HFF-Myc (cell line): ENCODE results near the gene MAML2.

Experiments
- DNase-seq: peaks from one replicate; pipeline ENCODE4 v3.0.0-alpha.2; 2011; ENCODE audit warnings: low read depth; ENCODE audit errors: extremely low read depth
- H3K4me3 ChIP-seq: replicated peaks from 2 replicates; pipeline ENCODE4 v1.5.1; 2011; ENCODE audit warnings: low read depth, mild to moderate bottlenecking, control low read depth, low read length
- TF ChIP-seq, protein P1 (sequence below): IDR thresholded peaks from 2 replicates; pipeline ENCODE4 v1.5.1; 2012; ENCODE audit warnings: mild to moderate bottlenecking, low read depth, low read length, control low read depth; ENCODE audit errors: missing control alignments

MAML2 gene

DNA sequence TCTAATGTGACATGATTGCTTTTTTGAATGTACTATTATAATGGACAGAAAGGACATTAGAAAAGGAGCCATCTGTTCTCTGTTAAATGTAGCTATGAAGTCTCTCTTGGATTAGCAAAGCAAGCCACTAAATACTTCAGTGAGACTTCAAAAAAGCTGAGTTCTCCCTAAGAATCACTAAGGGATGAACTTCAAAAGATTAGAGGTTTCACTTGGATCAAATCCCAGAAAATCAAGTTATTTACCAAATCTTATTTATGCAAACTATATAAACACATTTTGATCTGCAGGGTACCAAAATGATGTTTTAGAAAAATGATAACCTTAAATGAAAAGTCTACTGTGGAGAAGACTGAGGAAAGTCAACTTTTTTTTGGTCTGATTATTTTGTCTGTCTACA is 337.0 kb downstream of the MAML2 start:
- DNase-seq: no peak
- TF ChIP-seq, protein P1, sequence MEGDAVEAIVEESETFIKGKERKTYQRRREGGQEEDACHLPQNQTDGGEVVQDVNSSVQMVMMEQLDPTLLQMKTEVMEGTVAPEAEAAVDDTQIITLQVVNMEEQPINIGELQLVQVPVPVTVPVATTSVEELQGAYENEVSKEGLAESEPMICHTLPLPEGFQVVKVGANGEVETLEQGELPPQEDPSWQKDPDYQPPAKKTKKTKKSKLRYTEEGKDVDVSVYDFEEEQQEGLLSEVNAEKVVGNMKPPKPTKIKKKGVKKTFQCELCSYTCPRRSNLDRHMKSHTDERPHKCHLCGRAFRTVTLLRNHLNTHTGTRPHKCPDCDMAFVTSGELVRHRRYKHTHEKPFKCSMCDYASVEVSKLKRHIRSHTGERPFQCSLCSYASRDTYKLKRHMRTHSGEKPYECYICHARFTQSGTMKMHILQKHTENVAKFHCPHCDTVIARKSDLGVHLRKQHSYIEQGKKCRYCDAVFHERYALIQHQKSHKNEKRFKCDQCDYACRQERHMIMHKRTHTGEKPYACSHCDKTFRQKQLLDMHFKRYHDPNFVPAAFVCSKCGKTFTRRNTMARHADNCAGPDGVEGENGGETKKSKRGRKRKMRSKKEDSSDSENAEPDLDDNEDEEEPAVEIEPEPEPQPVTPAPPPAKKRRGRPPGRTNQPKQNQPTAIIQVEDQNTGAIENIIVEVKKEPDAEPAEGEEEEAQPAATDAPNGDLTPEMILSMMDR: no peak
- no peak overlapping the region for H3K4me3 ChIP-seq

DNA sequence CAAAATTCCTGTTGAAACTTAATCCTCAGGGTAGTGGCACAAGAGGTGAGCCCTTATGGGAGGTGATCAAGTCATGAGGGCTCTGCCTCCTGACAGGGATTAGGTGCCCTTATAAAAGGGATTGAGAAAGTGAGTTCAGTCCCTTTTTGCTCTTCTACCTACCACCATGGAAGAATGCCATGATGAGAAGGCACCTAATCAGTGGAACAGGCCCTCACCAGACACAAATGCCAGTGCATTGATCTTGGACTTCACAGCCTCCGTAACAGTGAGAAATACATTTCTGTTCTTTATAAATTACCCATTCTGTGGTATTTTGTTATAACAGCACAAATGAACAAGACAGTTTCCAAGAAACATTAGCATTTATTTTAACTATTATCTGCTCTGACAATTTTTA is 338.1 kb downstream of the MAML2 start:
- TF ChIP-seq, protein P1: no peak
- H3K4me3 ChIP-seq: no peak overlapping the region
- no peak for DNase-seq

DNA sequence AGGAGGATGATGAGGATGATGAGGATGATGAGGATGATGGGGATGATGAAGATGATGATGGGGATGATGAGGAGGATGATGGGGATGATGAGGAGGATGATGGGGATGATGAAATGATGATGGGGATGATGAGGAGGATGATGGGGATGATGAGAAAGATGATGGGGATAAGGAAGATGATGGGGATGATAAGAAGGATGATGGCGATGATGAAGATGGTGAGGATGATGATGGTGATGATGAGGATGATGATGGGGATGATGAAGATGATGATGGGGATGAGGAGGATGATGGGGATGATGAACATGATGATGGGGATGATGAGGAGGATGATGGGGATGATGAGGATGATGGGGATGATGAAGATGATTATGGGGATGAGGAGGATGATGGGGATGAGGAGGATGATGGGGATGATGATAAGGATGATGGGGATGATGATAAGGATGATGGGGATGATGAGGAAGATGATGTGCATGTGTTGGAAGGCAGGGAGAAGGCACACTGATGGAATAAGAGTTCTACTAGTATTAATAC is 340.2 kb downstream of the MAML2 start:
- H3K4me3 ChIP-seq: no peak overlapping the region
- no peak for DNase-seq
- TF ChIP-seq, protein P1: no peak

DNA sequence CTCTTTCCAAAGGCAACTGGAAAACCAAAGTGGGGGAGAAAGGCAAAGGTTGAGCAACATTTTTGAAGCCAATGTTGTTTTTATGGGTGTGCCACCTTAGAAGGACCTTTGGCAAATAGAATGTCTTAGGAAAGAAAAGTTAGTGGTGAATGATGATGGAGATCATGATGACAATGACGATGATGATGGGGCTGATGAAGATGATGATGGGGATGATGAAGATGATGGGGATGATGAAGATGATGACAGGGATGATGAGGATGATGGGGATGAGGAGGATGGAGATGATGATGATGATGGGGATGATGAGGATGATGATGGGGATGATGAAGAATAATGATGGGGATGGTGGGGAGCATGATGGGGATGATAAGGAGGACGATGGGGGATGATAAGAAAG is 340.7 kb downstream of the MAML2 start:
- TF ChIP-seq, protein P1: no peak
- no peak overlapping the region for H3K4me3 ChIP-seq
- no peak for DNase-seq

DNA sequence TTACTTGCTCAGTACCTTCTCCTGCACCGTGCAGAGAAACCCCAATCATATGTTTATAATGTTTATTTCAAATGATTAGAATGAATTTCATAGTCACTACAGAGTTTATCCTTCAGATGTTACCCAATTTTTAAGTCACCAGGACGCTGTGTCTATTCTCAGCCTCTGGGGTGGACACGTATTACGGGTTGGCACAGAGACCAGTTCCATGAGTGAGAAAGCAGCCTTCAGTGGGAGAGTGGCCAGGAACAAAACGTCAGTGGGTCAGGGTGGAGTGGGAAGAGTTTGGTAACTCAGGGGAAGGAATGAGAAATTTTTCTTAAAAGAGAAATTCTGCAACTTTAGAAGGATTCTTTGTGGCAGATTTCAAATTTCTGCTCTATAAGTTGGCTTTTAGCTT is 342.0 kb downstream of the MAML2 start:
- DNase-seq: no peak
- TF ChIP-seq, protein P1: no peak
- H3K4me3 ChIP-seq: no peak overlapping the region

DNA sequence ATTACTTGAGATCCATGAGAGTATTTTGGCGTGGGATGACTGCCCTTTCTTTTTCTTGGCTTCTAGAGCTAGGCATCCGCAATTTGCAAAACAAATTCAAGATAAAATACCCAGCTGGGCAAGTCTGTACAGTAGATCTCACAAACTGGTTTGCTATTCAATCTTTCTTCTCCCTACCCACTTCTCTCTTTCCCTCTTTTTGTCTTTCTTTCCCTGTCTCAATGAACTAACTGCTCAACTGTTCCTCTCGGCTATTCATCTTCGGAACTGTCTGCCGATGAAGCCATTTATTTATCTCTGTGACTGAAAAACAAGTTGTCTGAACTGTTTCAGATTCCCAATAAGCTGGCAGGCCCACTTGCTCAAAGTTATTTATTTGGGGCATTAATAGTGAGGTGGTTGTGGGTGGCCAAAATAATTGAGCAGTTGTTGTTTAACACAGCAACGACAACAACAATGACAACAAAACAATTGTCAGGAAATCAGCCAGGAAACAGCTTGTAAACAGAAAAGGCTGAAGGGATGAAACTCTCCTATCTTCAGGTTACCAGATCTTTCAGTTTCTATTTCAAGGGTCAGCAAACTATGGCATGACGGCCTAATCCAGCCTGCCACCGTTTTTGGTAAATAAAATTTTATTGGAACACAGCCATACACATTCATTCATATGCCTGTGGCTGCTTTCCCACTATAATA is 343.1 kb downstream of the MAML2 start:
- H3K4me3 ChIP-seq: no peak overlapping the region
- no peak for DNase-seq
- TF ChIP-seq, protein P1: no peak
